Stimulated activated CD8-positive, alpha-beta memory T cell treated with anti-CD3 and anti-CD28 coated beads, Interleukin-12 subunit alpha, Interleukin-12 subunit beta, amount 100 ng/mL, for 24 hours (primary cell): ENCODE data around the gene TXN2.
"Not testable (repeated sequence)": the region's sequence is repeated elsewhere in the genome, so short reads cannot be mapped to it uniquely, and the experiment has no call there.

ENCODE experiments used
- DNase-seq: peaks from one replicate; pipeline ENCODE4 v3.0.0-alpha.2; 2020; ENCODE audit errors: extremely low read depth

The TXN2 gene

DNA sequence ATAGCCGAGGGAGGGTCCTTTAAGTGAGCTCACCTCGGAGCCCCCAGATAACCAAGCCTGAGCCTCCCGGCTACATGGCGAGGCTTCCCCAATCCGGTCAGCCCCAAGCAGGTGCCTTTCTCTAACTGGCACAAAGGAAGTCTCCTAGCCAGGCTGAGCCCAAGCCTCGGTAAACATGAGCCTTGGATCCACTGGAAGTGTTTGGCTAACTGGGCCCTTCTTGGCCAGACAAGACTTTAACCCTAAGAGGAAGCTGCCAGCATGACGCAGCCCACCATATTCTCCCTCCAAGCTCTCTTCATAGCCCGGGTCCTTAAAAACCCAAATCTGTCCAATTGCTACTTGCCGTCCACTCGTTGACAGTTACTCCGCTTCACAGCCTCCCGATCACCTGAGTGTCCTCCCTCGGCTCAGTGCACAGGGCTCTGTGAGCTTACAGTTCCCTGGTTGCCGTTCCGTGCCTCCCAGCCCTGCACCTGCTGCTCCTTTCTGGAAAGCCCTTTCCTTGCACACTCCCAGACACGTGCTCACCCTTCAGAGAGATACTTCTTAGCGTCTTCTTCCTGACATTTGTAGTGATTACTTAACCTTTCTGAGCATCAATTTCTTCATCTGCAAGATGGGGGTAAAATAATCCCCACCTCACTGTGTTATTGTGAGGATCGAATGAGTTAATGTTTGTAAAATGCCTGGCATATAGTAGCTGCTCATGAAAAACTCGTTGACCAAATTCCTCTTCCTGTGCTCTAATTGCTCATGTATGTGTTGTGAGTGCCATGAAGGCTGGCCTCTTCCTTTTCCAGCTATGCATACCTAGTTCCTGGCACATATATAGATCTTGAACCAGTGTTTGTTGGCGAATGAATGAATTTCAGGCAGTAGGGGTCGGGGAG is 25.6 kb downstream of the TXN2 start:
- DNase-seq, result no peak

DNA sequence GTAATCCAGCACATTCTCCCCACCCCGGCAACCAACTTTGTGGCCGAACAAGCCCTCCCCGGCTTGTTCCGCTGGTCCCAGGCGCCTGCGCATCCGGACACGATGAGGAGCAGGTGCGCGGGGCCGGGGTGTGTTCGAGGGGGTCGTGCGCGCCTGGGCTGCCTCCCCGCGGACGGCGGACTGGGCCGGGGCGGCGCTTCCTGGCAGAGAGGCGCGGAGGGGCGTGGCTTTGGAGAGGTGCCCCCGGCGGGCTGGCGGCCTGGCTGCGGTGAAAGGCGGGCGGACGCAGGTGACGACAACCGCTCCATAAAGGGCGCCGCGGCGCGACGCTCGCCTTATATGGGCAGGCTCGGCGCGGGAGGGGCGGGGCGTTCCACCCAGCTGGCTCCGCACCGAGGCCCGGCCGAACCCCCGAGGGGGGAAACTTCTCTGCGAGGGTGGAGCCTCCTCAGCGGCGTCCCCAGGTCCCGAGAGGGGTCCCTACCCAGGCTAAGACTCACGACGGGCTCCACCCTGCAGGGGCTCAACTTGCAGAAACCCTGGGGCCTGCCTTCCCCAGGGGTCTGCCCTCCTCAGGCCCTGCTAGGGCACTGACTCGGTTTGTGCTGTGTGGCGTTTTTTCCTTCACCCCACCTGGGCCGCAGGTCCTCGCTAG is 26.4 kb downstream of the TXN2 start:
- peak; percentile 93 for DNase-seq

DNA sequence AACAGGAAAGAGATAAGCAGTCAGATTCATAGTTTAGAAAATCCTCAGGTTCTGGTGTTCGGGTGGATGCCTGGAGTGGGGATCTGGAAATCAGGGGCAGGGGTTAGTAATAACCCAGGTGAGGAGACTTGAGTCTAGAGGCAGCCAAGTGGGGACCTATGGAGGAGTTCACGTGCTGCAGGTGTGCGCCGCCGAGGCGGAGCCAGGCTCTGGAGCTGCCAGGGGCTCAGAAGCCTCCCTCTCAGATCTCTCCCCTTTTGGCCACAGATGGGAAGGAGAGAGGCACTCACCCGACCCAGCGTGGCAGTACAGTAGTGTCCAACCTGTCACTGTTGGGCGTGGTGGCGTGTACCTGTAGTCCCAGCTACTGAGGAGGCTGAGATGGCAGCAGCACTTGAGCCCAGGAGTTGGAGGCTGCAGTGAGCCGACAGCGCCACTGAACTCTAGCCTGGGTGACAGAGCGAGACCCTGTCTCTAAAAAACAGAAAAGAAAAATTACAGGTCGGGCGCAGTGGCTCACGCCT is 27.5 kb downstream of the TXN2 start:
- no peak for DNase-seq

- DNase-seq, result not testable (repeated sequence)
Observed at GRCh38 chr22:36452978-36453607, 28.3 kb downstream of the TXN2 start.

- no peak for DNase-seq
Observed at GRCh38 chr22:36452250-36452977, 29.0 kb downstream of the TXN2 start.

DNA sequence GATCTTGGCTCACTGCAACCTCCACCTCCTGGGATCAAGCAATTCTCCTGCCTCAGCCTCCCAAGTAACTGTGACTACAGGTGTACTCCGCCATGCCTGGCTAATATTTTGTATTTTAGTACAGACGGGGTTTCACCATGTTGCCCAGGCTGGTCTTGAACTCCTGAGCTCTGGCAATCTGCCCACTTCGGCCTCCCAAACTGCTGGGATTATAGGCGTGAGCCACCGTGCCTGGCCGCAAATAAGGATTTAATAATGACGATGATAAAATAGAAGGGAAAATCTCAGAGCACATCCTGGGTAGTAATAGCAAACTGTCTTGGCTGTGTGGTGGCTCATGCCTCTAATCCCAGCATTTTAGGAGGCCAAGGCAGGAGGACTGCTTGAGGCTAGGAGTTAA is 30.5 kb downstream of the TXN2 start:
- DNase-seq, result not testable (repeated sequence)

- no peak for DNase-seq
Observed at GRCh38 chr22:36449596-36450175, 31.8 kb downstream of the TXN2 start.

GRCh38 chr22:36447632-36448031 is 33.8 kb downstream of the TXN2 start:
- no peak for DNase-seq

- DNase-seq, result no peak
Observed at GRCh38 chr22:36445158-36445668, 36.2 kb downstream of the TXN2 start.

- DNase-seq, result no peak
Observed at GRCh38 chr22:36443198-36443770, 38.2 kb downstream of the TXN2 start.

- DNase-seq, result no peak
Observed at GRCh38 chr22:36442506-36443197, 38.8 kb downstream of the TXN2 start.

GRCh38 chr22:36440429-36441002 is 40.9 kb downstream of the TXN2 start:
- DNase-seq, result no peak

DNA sequence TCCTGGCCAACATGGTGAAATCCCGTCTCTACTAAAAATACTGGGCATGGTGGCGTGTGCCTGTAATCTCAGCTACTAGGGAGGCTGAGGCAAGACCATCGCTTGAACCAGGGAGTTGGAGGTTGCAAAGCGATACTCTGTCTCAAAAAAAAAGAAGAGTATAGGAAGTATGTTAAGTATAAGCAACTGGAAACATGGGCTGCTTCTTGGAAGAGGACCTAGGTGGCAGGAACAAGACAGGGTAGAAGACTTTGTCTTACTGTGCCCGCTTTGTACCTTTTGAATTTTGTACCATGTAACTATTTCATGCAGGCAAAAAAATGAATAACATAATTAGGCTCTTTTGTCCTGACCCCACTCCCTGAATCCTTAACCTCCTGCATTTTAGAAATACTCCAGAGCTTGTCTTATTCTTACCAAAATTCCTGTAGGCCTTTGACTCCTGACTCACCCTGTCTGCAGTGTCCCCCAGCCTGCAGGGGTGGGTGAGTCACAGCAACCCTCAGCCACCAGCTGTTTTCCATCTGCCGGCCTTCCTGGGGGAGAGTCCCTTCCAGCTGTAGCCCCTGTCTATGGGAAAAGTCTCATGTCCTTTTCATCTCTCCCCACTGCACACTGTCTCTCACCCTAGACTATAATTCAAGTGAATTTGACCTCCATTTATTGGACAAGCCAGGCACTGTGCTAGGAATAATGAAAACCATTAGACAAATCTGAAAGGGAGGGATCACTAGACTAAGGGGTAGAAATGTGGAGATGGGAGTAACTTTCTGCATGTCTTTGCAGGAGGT is 41.8 kb downstream of the TXN2 start:
- no peak for DNase-seq

DNA sequence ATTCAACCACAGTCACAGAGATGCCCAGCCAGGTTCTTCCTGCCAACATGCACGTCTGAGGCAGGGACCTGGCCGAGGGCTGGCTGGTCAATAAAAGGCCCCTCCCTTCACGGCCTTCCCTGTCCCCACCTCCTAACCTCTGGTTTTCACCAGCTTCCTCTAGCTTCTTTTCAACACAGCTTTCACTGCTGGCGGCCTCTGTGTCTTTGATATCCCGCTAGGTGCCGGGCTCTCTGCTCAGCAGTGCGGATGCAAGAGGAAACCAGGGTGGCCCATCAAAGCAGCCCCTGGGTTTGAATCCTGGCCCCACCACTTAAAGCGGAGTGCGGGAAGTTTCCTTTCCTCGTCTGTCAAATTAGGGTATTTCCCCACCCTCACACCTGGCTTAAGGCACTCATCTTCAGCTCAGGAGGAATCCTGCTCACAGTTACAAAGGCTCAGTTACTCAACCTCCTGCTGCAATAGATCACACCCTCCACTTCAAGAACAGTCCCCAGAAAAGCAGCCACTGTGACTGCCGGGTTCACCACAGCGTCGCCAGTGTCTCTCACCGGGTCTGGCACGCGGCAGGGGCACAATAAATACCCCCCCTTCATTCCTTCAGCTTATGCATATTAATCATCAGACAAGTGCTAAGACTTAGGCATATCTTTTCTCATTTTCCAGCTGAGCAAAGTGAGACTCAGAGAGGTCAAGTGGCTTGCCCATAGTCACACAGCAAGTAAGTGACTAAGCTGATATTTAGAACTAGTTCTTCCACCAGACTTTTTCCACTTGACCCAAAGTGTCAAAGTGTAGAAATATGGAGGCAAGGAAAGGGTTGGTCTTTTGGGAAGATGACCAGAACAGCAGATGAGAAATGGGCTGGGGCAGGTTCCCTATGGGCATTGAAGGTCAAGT is 45.7 kb downstream of the TXN2 start:
- DNase-seq, result peak; percentile 24

DNA sequence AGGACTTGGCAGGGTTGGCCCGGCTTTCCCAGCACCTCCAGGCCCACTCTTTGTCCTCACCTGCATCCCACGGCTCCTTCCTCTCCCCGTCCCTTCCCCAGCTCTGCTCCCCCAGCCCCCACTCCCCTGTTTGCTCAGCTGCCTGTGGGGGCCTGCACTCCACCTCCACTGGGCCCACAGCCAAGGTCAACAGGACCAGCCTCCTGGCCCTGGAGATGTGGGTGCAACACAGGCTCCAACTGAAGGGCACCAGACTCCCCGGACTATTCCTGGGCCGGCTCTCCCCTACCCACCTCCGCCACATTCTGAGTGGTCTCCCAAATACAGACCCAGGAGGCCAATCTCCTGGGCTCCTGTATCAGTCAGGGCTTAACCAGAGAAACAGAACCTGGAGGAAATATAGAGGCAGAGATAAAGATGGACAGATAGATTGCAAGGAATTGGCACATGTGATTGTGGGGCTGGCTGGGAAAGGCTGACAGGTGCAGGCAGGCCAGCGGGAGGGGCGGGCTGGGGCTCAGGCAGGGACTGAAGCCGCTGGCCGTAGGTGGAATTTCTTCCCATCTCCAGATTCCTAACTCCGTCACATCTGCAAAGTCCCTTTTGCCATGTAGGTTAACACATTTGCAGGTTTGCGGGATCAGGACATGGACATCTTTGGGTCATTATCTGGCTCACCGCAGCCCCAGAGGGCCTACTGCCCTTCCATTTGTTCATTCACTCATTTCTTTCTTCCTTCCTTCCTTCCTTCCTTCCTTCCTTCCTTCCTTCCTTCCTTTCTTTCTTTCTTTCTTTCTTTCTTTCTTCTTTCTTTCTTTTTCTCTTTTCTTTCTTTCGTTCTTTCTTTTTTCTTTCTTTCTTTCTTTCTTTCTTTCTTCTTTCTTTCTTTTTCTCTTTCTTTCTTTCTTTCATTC is 47.9 kb downstream of the TXN2 start:
- DNase-seq, result no peak

- DNase-seq, result no peak
Observed at GRCh38 chr22:36432592-36433317, 48.7 kb downstream of the TXN2 start.
